GM21447 (cell line): ENCODE data around the gene CPED1.
"Not testable (repeated sequence)": the region's sequence is repeated elsewhere in the genome, so short reads cannot be mapped to it uniquely, and the experiment has no call there.

Experiments
- ATAC-seq: cut with Tn5 transposase; IDR thresholded peaks from one replicate; pipeline ENCODE4 v1.9.1; 2021; ENCODE audit not compliant: unreplicated experiment

Gene CPED1

DNA sequence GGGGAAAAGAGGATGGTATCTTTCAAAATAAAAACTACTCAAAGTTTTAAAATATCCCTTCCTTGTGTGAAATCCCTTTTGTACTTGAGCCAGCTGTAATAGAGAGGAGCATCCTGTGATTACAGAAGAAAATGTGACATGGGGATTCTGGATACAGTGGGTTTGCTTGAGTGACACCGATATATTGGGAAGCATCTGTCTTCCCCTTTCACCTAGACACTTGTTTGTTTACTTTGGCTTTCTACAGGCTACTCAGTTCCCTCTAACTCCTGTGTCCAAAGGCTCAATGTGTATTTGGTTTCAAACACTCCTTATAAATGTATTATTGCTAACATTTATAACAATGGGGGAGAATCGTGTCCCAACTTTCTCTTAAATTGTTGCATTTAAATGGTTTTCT lies 24.4 kb downstream of the CPED1 start:
- ATAC-seq, result no peak

GRCh38 chr7:121015560-121015959 lies 27.0 kb downstream of the CPED1 start:
- no peak for ATAC-seq

- ATAC-seq, result no peak
Measured at GRCh38 chr7:121016966-121017365, 28.5 kb downstream of the CPED1 start.

DNA sequence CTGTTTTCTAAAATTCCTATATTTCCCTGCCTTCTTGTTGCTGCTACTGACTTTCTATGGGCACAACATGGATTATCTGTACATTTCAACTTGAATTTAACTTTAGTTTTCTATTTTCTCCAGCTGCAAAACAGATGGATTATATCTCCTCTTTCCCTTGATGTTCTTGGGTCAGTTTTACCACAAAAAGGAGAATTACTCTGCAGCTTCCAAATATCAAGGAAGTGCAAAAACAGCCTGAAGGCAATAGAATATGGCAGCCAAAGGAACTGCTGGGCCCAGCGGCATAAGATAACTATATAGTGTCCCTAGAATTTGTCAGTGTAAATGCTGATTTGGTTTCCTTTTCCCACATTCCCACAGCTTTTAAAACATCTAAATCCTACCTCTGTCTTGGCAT lies 29.1 kb downstream of the CPED1 start:
- no peak for ATAC-seq

DNA sequence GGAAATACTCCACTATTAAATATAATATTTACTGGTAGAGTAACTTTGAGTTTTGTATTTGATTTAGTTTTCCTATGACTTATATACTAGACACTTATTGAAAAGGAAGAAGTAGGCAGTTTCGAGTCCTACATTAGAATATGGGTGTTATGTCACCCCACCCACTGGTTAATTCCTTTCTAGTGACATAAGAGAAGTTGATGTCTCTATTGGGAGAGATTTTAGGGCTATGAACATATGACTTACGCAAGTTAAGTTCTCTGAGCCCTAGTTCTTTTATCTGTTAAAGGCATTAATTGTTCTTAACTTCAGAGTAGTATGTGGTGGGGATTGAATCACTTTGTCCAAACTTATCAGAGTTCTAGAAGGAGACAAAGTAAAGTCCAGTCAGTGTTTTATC lies 30.5 kb downstream of the CPED1 start:
- no peak for ATAC-seq

GRCh38 chr7:121020249-121020988 lies 31.9 kb downstream of the CPED1 start:
- no peak for ATAC-seq

GRCh38 chr7:121020989-121021969 lies 32.8 kb downstream of the CPED1 start:
- ATAC-seq, result no peak

DNA sequence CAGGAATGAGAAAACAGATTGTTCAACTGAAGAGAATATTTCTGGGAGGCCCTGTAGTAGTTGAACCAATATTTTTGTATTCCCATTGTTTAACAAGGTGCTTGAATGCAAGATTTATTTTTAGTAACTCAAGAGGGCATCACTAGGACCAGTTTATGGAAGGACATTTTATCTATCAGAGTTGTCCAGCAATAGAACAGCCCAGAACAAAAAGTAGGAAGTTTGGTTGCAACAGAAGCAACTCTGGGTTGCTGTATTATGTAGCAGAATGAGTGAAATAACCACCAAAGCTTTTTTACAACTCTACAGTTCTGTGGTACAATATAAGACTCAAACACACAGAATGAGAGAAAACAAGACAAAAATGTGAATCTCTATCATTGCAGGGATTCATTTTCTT lies 34.7 kb downstream of the CPED1 start:
- ATAC-seq, result no peak

- no peak for ATAC-seq
Measured at GRCh38 chr7:121023683-121024511, 35.4 kb downstream of the CPED1 start.

GRCh38 chr7:121024611-121025010 lies 36.1 kb downstream of the CPED1 start:
- no peak for ATAC-seq

GRCh38 chr7:121026159-121026558 lies 37.6 kb downstream of the CPED1 start:
- no peak for ATAC-seq

DNA sequence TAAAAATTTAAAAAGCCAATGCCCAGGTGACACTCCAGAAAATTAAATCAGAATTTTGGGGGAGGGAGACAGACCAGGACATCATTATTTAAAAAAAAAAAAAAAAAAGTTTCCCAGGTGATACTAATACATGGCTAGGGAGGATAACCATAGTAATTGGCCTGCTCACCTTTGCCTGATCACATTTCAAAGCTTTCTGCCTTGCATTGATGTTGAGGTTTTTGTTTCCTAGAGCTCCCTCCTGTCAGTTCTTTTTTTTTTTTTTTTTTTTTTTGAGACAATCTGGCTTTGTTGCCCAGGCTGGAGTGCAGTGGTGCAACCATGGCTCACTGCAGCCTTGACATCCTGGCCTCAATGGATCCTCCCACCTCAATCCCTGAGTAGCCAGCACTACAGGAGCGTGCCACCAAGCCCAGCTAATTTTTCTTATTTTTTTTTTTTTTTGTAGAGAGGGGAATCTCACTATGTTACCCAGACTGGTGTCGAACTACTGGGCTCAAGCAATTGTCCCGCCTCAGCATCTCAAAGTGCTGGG lies 38.1 kb downstream of the CPED1 start:
- no peak for ATAC-seq

GRCh38 chr7:121027761-121028669 lies 39.5 kb downstream of the CPED1 start:
- ATAC-seq, result no peak

GRCh38 chr7:121029302-121029701 lies 40.8 kb downstream of the CPED1 start:
- ATAC-seq, result no peak

GRCh38 chr7:121030308-121030707 lies 41.8 kb downstream of the CPED1 start:
- no peak for ATAC-seq

- no peak for ATAC-seq
Measured at GRCh38 chr7:121032645-121033460, 44.3 kb downstream of the CPED1 start.

- ATAC-seq, result no peak
Measured at GRCh38 chr7:121034929-121035328, 46.4 kb downstream of the CPED1 start.

- ATAC-seq, result not testable (repeated sequence)
Measured at GRCh38 chr7:121036776-121037175, 48.3 kb downstream of the CPED1 start.

GRCh38 chr7:121037329-121037728 lies 48.8 kb downstream of the CPED1 start:
- not testable (repeated sequence) for ATAC-seq
